A673 (cell line): ENCODE data around the gene SNX12. TPM values are rescaled to one million over a fixed set of nuclear protein-coding genes. Genes with fewer than 3 reads are reported as not detected.

Experiments
- BruUV-seq: library from RNA; stranded (reverse); fragments of 400-500 nt; replicated peaks from 2 replicates; lab custom pipeline; 2021; lab: Mats Ljungman, UMichigan
- CTCF ChIA-PET: fragments of 300-600 bp; sonication (Branson Sonifier 250); formaldehyde crosslinking; loops from one replicate; lab custom pipeline; 2022; ENCODE audit warnings: antibody characterized with exemption; lab: Charles Lee
- POLR2A ChIA-PET: fragments of 300-600 bp; sonication (Branson Sonifier 250); formaldehyde crosslinking; loops from one replicate; lab custom pipeline; 2022; ENCODE audit warnings: antibody characterized with exemption; ENCODE audit not compliant: low non-redundant PET; lab: Charles Lee
- DNase-seq: peaks from one replicate; pipeline ENCODE4 v3.0.0-alpha.2; 2015; ENCODE audit warnings: low spot score
- H3K27ac ChIP-seq: fragments of 200-600 bp; sonication (generic); 2 replicates; pipeline ENCODE4 v1.5.1; 2016; ENCODE audit warnings: mixed run types, low read depth, mild to moderate bottlenecking, mixed read lengths, antibody characterized with exemption, low read length; ENCODE audit not compliant: poor library complexity, severe bottlenecking
- H3K27me3 ChIP-seq: fragments of 200-600 bp; sonication (generic); replicated peaks from 2 replicates; pipeline ENCODE4 v1.6.1; 2017; ENCODE audit warnings: mixed run types, low read depth, mild to moderate bottlenecking, mixed read lengths, antibody characterized with exemption, low read length; ENCODE audit not compliant: insufficient read depth, poor library complexity
- H3K36me3 ChIP-seq: fragments of 200-600 bp; sonication (generic); 2 replicates; pipeline ENCODE4 v1.6.1; 2016; ENCODE audit warnings: mixed run types, mild to moderate bottlenecking, mixed read lengths, antibody characterized with exemption, low read length; ENCODE audit not compliant: insufficient read depth, poor library complexity, severe bottlenecking
- H3K4me1 ChIP-seq: fragments of 200-600 bp; sonication (generic); 2 replicates; pipeline ENCODE4 v1.6.1; 2017; ENCODE audit warnings: mixed run types, mild to moderate bottlenecking, mixed read lengths, antibody characterized with exemption, low read length; ENCODE audit not compliant: insufficient read depth, poor library complexity, severe bottlenecking
- H3K4me3 ChIP-seq: fragments of 200-600 bp; sonication (generic); 2 replicates; pipeline ENCODE4 v1.5.1; 2016; ENCODE audit warnings: low read depth, mixed run types, mild to moderate bottlenecking, mixed read lengths, low read length; ENCODE audit not compliant: poor library complexity, severe bottlenecking
- H3K9me3 ChIP-seq: fragments of 200-600 bp; sonication (generic); 2 replicates; pipeline ENCODE4 v1.6.1; 2016; ENCODE audit warnings: mixed run types, low read depth, mild to moderate bottlenecking, mixed read lengths, antibody characterized with exemption, low read length; ENCODE audit not compliant: poor library complexity, severe bottlenecking
- CTCF ChIP-seq: fragments of 300-800, 200-600 bp; sonication (generic); conservative IDR thresholded peaks from 2 replicates; pipeline ENCODE4 v1.5.1; 2017; ENCODE audit warnings: low read depth, mild to moderate bottlenecking, antibody characterized with exemption, low read length, moderate library complexity, mixed read lengths
- EZH2 ChIP-seq: fragments of 200-600 bp; sonication (generic); IDR thresholded peaks from 2 replicates; pipeline ENCODE4 v1.6.1; 2017; ENCODE audit warnings: borderline replicate concordance, low read depth, mild to moderate bottlenecking, mixed read lengths, antibody characterized with exemption, low read length; ENCODE audit not compliant: poor library complexity, severe bottlenecking
- intact Hi-C: fragments of 100-400 bp; cut with micrococcal nuclease; formaldehyde crosslinking; loops from one replicate; pipeline ENCODE4 v1.10.0; 2022; ENCODE audit not compliant: unreplicated experiment
- total RNA-seq: library from RNA; stranded (reverse); gene quantifications from 2 replicates; pipeline ENCODE4 v1.2.3, GENCODE V29; 2021

Gene SNX12
- total RNA-seq, 1 experiment from 2014 or later: 58.9 TPM

DNA sequence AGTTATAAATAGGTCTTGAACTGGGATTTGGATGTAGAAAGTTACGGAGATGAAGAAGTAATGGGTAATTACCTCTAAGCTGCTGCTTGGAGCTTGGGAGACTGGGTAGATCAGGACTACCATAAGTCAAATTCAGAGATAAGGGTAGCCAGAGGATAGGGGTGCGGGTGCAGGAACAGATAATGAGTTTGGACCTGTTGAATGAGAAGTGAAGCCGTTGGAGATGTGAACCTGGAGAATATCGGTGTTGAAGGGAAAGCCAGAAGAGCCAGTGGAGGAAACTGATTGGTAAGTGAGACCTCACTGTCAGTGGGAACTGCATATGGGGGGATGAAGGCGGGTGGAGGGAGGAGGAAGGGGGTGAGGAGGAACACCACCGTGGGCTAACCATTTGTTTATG lies 26.9 kb upstream of the SNX12 start:
- Histone ChIP-seq H3K27ac (no peak overlapping the region), H3K36me3 (no peaks in the 10 kb centered on the region), H3K4me1 (no peaks in the 10 kb centered on the region), H3K27me3 (no peaks in the 10 kb centered on the region), H3K4me3 (peak overlapping the region; percentile 51), H3K9me3 (no peaks in the 10 kb centered on the region)
- CTCF ChIA-PET: no interaction called here
- intact Hi-C loops: loop anchor here (5.0 kb wide), 1 partner anchor 82 kb away; no protein-coding TSS in a partner anchor
- BruUV-seq: TSS peak; percentile 86
- DNase-seq: no peak
- POLR2A ChIA-PET: no interaction called here
- TF ChIP-seq EZH2: no peak
- TF ChIP-seq CTCF: no peak

GRCh38 chrX:71091263-71091662 lies 23.1 kb upstream of the SNX12 start:
- Histone ChIP-seq H3K9me3 (no peaks in the 10 kb centered on the region), H3K4me1 (no peaks in the 10 kb centered on the region), H3K27ac (no peak overlapping the region), H3K27me3 (no peaks in the 10 kb centered on the region), H3K4me3 (no peak overlapping the region), H3K36me3 (no peaks in the 10 kb centered on the region)
- ChIA-PET CTCF (interaction anchor here (0.7 kb wide), 1 partner anchor 120 kb away, joined by 3 read pairs; no protein-coding TSS in a partner anchor), POLR2A (no interaction called here)
- intact Hi-C loops: no loop called here
- TF ChIP-seq CTCF (no peak), EZH2 (no peak)
- BruUV-seq: no TSS peak
- no peak for DNase-seq

DNA sequence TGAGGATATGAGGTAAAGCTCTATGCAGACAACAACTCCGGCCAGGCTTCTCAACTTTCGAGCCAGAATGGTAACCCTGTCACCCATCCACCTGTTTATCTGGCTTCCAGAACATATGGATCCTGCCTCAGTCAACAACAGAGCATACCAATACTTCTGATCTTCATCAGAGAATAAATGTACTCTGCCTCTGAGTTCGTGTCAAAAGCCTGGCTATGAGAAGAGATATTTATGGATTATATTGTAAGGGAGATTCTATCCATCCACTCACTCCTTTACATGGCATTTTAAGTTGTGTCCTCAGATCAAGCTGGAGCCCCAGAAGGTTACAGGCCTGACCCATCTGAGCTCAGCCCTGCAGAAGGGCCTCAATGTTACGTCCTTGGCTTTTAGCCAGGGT lies 17.8 kb upstream of the SNX12 start:
- H3K4me3 ChIP-seq: no peak overlapping the region
- ChIA-PET POLR2A (no interaction called here), CTCF (no interaction called here)
- TF ChIP-seq CTCF (no peak), EZH2 (no peak)
- intact Hi-C loops: no loop called here
- H3K27ac ChIP-seq: no peak overlapping the region
- no peak for DNase-seq
- no peaks in the 10 kb centered on the region for H3K36me3 ChIP-seq
- no TSS peak for BruUV-seq
- no peaks in the 10 kb centered on the region for H3K27me3 ChIP-seq
- no peaks in the 10 kb centered on the region for H3K9me3 ChIP-seq
- no peaks in the 10 kb centered on the region for H3K4me1 ChIP-seq
